HepG2 (cell line): ENCODE measurements around the gene NAGS. TPM values are rescaled to one million over a fixed set of nuclear protein-coding genes. Genes with fewer than 3 reads are reported as not detected.
"Not testable (repeated sequence)": the region's sequence is repeated elsewhere in the genome, so short reads cannot be mapped to it uniquely, and the experiment has no call there.

ENCODE experiments used
- FOSL2 ChIP-seq: sonication (generic); formaldehyde crosslinking; IDR thresholded peaks from 2 replicates; pipeline ENCODE4 v1.4.0; 2020; ENCODE audit warnings: missing genetic modification reagents
- KAT8 ChIP-seq: IDR thresholded peaks from 2 replicates; pipeline ENCODE4 v1.6.1; 2016; ENCODE audit warnings: missing genetic modification reagents, missing compliant biosample characterization
- MEF2D ChIP-seq: sonication (generic); formaldehyde crosslinking; IDR thresholded peaks from 2 replicates; pipeline ENCODE4 v1.5.1; 2020; ENCODE audit warnings: mild to moderate bottlenecking, missing genetic modification reagents
- MIER3 ChIP-seq: IDR thresholded peaks from 2 replicates; pipeline ENCODE4 v1.6.1; 2016; ENCODE audit warnings: missing compliant biosample characterization, borderline replicate concordance
- NCOA2 ChIP-seq: sonication (generic); formaldehyde crosslinking; IDR thresholded peaks from 2 replicates; pipeline ENCODE4 v1.8.0; 2022; ENCODE audit warnings: inconsistent platforms
- PHF21A ChIP-seq: sonication (generic); formaldehyde crosslinking; IDR thresholded peaks from 2 replicates; pipeline ENCODE4 v1.5.0; 2020; ENCODE audit warnings: mild to moderate bottlenecking, missing genetic modification reagents
- SALL1 ChIP-seq: sonication (generic); formaldehyde crosslinking; IDR thresholded peaks from 2 replicates; pipeline ENCODE4 v1.8.0; 2022; ENCODE audit warnings: mild to moderate bottlenecking, missing genetic modification reagents
- SOX5 ChIP-seq: IDR thresholded peaks from 2 replicates; pipeline ENCODE4 v1.6.1; 2016; ENCODE audit warnings: borderline replicate concordance
- SOX6 ChIP-seq, 2 experiments: fragments of 450-650 bp in 1 of 2; sonication (generic) in 1 of 2; formaldehyde crosslinking in 1 of 2; IDR thresholded peaks; 2 replicates each; pipeline versions ENCODE4 v1.4.0 to v1.6.1; 2017 to 2020; ENCODE audit warnings: antibody characterized with exemption in 1 of 2, mild to moderate bottlenecking in 1 of 2, missing genetic modification reagents in 1 of 2
- TEAD3 ChIP-seq: optimal IDR thresholded peaks from 2 replicates; pipeline ENCODE3; 2016; ENCODE audit warnings: borderline replicate concordance
- ZBTB3 ChIP-seq: sonication (generic); formaldehyde crosslinking; IDR thresholded peaks from 2 replicates; pipeline ENCODE4 v1.4.0; 2020; ENCODE audit warnings: low read depth, mild to moderate bottlenecking, moderate library complexity, missing genetic modification reagents, borderline replicate concordance
- ZMYM2 ChIP-seq: sonication (generic); formaldehyde crosslinking; IDR thresholded peaks from 2 replicates; pipeline ENCODE4 v1.8.0; 2022; ENCODE audit warnings: mild to moderate bottlenecking, missing genetic modification reagents
- ZNF460 ChIP-seq: sonication (generic); formaldehyde crosslinking; IDR thresholded peaks from 2 replicates; pipeline ENCODE4 v1.5.1; 2020; ENCODE audit warnings: missing genetic modification reagents, mild to moderate bottlenecking, borderline replicate concordance
- ZSCAN29 ChIP-seq: sonication (generic); formaldehyde crosslinking; conservative IDR thresholded peaks from 2 replicates; pipeline ENCODE4 v1.4.0; 2020; ENCODE audit warnings: mild to moderate bottlenecking, missing genetic modification reagents
- polyA plus RNA-seq, 8 experiments: library from polyadenylated mRNA; depleted of rRNA in 3 of 8; stranded (reverse) in 7 of 8; unstranded in 1 of 8; fragments of >200 nt; fragmentation: Illumina TruSeq in 4 of 8; extraction: Trizol in 4 of 8; gene quantifications; 2 replicates each; pipeline versions ENCODE4 v1.2.1 to v1.2.3, GENCODE V29; 2011 to 2016; ENCODE audit warnings: low read depth in 4 of 8, missing spikeins in 1 of 8, mixed read lengths in 1 of 8; ENCODE audit not compliant: insufficient read depth in 1 of 8
- total RNA-seq, 5 experiments: library from RNA; depleted of rRNA; stranded (reverse); fragments of >200 nt; fragmentation: Illumina TruSeq; extraction: Trizol; gene quantifications; 2 replicates each; pipeline ENCODE4 v1.2.3, GENCODE V29; 2016; ENCODE audit warnings: low read depth in 1 of 5
- TF ChIP-seq, protein P1 (sequence below): sonication (generic); formaldehyde crosslinking; IDR thresholded peaks from 2 replicates; pipeline ENCODE4 v1.4.0; 2020; ENCODE audit warnings: missing genetic modification reagents, mild to moderate bottlenecking, borderline replicate concordance
- TF ChIP-seq, protein P2 (sequence below): IDR thresholded peaks from 2 replicates; pipeline ENCODE4 v1.6.1; 2016; ENCODE audit warnings: low read depth
- TF ChIP-seq, protein P3 (sequence below): sonication (generic); formaldehyde crosslinking; conservative IDR thresholded peaks from 2 replicates; pipeline ENCODE4 v1.4.0; 2020; ENCODE audit warnings: mild to moderate bottlenecking, missing genetic modification reagents, moderate library complexity
- TF ChIP-seq, protein P4 (sequence below): sonication (generic); formaldehyde crosslinking; IDR thresholded peaks from 2 replicates; pipeline ENCODE4 v1.5.0; 2020; ENCODE audit warnings: mild to moderate bottlenecking, missing genetic modification reagents

The NAGS gene
- total and polyA plus RNA-seq, 2 of the 13 experiments (the other 11 are each of a cell fraction or from before 2014, with no cell fraction given) = 4.3 to 5.1 TPM

DNA sequence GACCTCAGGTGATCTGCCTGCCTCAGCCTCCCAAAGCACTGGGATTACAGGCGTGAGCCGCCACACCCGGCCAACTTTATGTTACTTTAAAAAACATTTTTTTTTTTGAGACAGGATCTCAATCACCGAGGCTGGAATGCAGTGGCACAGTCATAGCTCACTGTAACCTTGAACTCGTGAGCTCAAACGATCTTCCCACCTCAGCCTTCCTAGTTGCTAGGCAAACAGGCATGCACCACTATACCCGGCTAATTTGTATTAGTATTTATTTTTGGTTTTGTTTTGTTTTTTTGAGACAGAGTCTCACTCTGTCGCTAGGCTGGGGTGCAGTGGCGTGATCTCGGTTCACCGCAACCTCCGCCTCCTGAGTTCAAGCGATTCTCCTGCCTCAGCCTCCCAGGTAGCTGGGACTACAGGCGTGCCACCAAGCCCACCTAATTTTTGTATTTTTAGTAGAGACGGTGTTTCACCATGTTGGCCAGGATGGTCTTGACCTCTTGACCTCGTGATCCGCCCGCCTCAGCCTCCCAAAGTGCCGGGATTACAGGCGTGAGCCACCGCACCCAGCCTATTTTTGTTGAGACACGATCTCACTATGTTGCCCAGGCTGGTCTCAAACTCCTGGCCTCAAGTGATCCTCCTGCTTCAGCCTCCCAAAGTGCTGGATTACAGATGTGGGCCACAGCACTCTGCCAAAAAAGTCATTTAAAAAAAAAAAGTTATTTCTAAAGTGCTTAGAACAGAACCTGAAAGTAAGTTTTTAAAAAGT is 31.8 kb upstream of the NAGS start (continued):
- TF ChIP-seq FOSL2 (CRISPR knock-in tag) (peak; percentile 79), ZNF460 (CRISPR knock-in tag) (peak; percentile 97), SOX5 (CRISPR knock-in tag) (peak; percentile 73), ZBTB3 (CRISPR knock-in tag) (peak; percentile 64; the same call in 1 of the 2 replicates), SALL1 (CRISPR knock-in tag) (peak; percentile 94), PHF21A (peak; percentile 30; the same call in 1 of the 2 replicates), MEF2D (CRISPR knock-in tag) (peak; percentile 94), KAT8 (CRISPR knock-in tag) (peak; percentile 32; the same call in 1 of the 2 replicates), SOX6 (CRISPR knock-in tag; IDR thresholded peaks at IDR 0.05) (peak; percentile 83), NCOA2 (peak; percentile 40; the same call in 1 of the 2 replicates), TEAD3 (CRISPR knock-in tag) (peak; percentile 98), MIER3 (CRISPR knock-in tag) (0 out of 2 replicates have a peak, but pooled peaks have one; percentile 45), ZSCAN29 (CRISPR knock-in tag) (0 out of 2 replicates have a peak, but pooled peaks have one; percentile 17), ZMYM2 (CRISPR knock-in tag) (peak; percentile 86)
- TF ChIP-seq, protein P1, sequence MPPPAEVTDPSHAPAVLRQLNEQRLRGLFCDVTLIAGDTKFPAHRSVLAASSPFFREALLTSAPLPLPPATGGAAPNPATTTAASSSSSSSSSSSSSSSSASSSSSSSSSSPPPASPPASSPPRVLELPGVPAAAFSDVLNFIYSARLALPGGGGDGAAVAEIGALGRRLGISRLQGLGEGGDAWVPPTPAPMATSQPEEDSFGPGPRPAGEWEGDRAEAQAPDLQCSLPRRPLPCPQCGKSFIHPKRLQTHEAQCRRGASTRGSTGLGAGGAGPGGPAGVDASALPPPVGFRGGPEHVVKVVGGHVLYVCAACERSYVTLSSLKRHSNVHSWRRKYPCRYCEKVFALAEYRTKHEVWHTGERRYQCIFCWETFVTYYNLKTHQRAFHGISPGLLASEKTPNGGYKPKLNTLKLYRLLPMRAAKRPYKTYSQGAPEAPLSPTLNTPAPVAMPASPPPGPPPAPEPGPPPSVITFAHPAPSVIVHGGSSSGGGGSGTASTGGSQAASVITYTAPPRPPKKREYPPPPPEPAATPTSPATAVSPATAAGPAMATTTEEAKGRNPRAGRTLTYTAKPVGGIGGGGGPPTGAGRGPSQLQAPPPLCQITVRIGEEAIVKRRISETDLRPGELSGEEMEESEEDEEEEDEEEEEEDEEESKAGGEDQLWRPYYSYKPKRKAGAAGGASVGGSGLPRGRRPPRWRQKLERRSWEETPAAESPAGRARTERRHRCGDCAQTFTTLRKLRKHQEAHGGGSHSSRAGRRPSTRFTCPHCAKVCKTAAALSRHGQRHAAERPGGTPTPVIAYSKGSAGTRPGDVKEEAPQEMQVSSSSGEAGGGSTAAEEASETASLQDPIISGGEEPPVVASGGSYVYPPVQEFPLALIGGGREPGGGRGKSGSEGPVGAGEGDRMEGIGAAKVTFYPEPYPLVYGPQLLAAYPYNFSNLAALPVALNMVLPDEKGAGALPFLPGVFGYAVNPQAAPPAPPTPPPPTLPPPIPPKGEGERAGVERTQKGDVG (CRISPR knock-in tag) = 0 out of 2 replicates have a peak, but pooled peaks have one; percentile 27
- TF ChIP-seq, protein P2, sequence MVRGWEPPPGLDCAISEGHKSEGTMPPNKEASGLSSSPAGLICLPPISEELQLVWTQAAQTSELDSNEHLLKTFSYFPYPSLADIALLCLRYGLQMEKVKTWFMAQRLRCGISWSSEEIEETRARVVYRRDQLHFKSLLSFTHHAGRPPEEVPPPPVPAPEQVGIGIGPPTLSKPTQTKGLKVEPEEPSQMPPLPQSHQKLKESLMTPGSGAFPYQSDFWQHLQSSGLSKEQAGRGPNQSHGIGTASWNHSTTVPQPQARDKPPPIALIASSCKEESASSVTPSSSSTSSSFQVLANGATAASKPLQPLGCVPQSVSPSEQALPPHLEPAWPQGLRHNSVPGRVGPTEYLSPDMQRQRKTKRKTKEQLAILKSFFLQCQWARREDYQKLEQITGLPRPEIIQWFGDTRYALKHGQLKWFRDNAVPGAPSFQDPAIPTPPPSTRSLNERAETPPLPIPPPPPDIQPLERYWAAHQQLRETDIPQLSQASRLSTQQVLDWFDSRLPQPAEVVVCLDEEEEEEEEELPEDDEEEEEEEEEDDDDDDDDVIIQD (CRISPR knock-in tag) = peak; percentile 58; the same call in 1 of the 2 replicates
- TF ChIP-seq, protein P3, sequence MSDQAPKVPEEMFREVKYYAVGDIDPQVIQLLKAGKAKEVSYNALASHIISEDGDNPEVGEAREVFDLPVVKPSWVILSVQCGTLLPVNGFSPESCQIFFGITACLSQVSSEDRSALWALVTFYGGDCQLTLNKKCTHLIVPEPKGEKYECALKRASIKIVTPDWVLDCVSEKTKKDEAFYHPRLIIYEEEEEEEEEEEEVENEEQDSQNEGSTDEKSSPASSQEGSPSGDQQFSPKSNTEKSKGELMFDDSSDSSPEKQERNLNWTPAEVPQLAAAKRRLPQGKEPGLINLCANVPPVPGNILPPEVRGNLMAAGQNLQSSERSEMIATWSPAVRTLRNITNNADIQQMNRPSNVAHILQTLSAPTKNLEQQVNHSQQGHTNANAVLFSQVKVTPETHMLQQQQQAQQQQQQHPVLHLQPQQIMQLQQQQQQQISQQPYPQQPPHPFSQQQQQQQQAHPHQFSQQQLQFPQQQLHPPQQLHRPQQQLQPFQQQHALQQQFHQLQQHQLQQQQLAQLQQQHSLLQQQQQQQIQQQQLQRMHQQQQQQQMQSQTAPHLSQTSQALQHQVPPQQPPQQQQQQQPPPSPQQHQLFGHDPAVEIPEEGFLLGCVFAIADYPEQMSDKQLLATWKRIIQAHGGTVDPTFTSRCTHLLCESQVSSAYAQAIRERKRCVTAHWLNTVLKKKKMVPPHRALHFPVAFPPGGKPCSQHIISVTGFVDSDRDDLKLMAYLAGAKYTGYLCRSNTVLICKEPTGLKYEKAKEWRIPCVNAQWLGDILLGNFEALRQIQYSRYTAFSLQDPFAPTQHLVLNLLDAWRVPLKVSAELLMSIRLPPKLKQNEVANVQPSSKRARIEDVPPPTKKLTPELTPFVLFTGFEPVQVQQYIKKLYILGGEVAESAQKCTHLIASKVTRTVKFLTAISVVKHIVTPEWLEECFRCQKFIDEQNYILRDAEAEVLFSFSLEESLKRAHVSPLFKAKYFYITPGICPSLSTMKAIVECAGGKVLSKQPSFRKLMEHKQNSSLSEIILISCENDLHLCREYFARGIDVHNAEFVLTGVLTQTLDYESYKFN (CRISPR knock-in tag) = peak; percentile 88
- not testable (repeated sequence) for TF ChIP-seq SOX6 (IDR thresholded peaks at IDR 0.05)
- TF ChIP-seq, protein P4, sequence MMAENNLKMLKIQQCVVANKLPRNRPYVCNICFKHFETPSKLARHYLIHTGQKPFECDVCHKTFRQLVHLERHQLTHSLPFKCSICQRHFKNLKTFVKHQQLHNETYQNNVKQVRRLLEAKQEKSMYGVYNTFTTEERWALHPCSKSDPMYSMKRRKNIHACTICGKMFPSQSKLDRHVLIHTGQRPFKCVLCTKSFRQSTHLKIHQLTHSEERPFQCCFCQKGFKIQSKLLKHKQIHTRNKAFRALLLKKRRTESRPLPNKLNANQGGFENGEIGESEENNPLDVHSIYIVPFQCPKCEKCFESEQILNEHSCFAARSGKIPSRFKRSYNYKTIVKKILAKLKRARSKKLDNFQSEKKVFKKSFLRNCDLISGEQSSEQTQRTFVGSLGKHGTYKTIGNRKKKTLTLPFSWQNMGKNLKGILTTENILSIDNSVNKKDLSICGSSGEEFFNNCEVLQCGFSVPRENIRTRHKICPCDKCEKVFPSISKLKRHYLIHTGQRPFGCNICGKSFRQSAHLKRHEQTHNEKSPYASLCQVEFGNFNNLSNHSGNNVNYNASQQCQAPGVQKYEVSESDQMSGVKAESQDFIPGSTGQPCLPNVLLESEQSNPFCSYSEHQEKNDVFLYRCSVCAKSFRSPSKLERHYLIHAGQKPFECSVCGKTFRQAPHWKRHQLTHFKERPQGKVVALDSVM (CRISPR knock-in tag) = peak; percentile 96
